HUES48 (cell line): Measurements from ENCODE around the gene S100A16.
A peak's percentile ranks its signal among the peaks of the same experiment; 100 is the strongest.

Source experiments
- H3K27ac ChIP-seq: one replicate; pipeline ENCODE4 v1.7.0; 2013; ENCODE audit warnings: low read depth, low read length, inconsistent platforms
- H3K27me3 ChIP-seq: 2 replicates; pipeline ENCODE4 v1.6.1; 2013; ENCODE audit warnings: mild to moderate bottlenecking, low read length; ENCODE audit not compliant: control insufficient read depth, insufficient read depth
- H3K36me3 ChIP-seq: 2 replicates; pipeline ENCODE4 v1.6.1; 2013; ENCODE audit warnings: low read length; ENCODE audit not compliant: control insufficient read depth, insufficient read depth
- H3K4me1 ChIP-seq: 2 replicates; pipeline ENCODE4 v1.6.1; 2013; ENCODE audit warnings: mild to moderate bottlenecking, low read length; ENCODE audit not compliant: control insufficient read depth, insufficient read depth
- H3K4me3 ChIP-seq: 2 replicates; pipeline ENCODE4 v1.5.1; 2013; ENCODE audit warnings: mild to moderate bottlenecking, low read depth, low read length
- H3K9ac ChIP-seq: 2 replicates; pipeline ENCODE4 v1.6.1; 2013; ENCODE audit warnings: mild to moderate bottlenecking, low read depth, low read length, moderate library complexity
- H3K9me3 ChIP-seq: 2 replicates; pipeline ENCODE4 v1.6.1; 2013; ENCODE audit warnings: low read length; ENCODE audit not compliant: control insufficient read depth, insufficient read depth

Gene S100A16

DNA sequence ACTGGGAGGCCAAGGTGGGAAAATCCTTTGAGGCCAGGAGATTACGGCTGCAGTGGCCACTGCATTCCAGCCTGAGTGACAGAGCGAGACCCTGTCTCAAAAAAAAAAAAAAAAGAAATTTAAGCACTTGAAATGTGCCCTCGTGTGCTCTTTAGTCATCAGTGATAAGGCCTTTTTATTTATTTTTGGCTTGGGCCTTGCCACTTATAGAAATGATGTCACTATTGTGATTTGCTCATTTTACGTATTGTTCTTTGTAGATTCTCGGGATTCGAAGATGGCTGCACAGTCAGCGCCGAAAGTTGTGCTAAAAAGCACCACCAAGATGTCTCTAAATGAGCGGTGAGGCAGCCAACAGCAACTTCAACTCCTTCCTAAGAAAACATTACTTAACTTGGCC is 23.4 kb upstream of the S100A16 start:
- peaks cover 61% of the 10 kb centered on the region for H3K36me3 ChIP-seq
- no peaks in the 10 kb centered on the region for H3K27me3 ChIP-seq
- peaks cover 5% of the 10 kb centered on the region; the same call in 1 of the 2 replicates for H3K4me1 ChIP-seq
- H3K4me3 ChIP-seq: no peak overlapping the region
- no peaks in the 10 kb centered on the region for H3K9me3 ChIP-seq
- H3K9ac ChIP-seq: no peak overlapping the region
- H3K27ac ChIP-seq: no peak overlapping the region

- H3K9me3 ChIP-seq: no peaks in the 10 kb centered on the region
- H3K36me3 ChIP-seq: peaks cover 56% of the 10 kb centered on the region
- no peaks in the 10 kb centered on the region for H3K27me3 ChIP-seq
- H3K4me1 ChIP-seq: peaks cover 5% of the 10 kb centered on the region; the same call in 1 of the 2 replicates
- H3K4me3 ChIP-seq: no peak overlapping the region
- no peak overlapping the region for H3K27ac ChIP-seq
- no peak overlapping the region for H3K9ac ChIP-seq
Observed at GRCh38 chr1:153635872-153636271, 22.9 kb upstream of the S100A16 start.

DNA sequence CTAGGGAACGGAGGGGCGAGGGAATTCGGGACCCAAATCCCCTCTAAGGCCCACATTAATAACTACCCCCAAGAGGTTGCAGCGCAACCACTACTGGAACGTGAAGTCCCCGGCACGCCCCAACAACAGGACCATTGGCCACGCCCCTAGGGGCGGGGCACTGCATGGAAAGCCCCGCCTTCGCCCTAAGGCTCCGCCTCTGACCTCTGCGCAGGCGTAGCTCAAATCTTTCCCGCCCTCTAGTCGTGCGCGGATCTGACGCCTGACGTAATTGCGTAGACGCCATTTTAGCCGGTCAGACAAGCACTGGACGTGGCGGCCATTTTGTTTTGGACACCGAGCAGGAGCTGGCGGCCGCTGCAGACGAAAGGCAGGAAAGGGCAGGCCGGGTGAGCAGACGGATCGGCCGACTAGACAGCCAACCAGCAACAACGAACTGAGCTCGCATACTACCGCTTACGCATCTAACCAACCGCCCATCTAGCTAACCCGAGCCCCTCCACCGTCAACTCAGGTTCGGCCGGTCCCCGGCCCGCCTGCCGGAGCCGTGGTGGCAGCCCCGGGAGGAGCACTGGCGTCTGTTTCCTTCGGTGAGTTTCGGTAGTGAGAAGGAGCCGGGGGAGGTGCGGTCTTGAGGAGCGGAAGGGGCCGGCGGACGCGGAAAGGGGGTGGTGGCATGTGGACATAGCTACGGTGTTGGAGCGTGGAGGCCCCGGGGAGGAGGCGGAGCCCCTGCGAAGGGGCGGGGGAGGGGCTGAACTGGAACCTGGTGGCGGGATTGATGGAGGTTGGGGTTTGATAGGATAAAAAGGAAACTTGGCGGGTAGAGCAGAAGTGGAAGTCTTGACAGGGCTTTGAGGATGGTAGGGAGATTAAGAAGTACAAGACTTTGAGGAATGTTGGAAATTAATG is 21.1 kb upstream of the S100A16 start, which contains the start of gene CHTOP:
CHTOP (plus strand) TSS at position 313 of the 912 bp plus-strand sequence. CDS start 2,523 bp downstream, outside the sequence.
- H3K27me3 ChIP-seq: no peaks in the 10 kb centered on the region
- peaks cover 5% of the 10 kb centered on the region; the same call in 1 of the 2 replicates for H3K4me1 ChIP-seq
- peaks cover 38% of the 10 kb centered on the region for H3K36me3 ChIP-seq
- peak within 1 kb of the TSS; percentile 100 for H3K27ac ChIP-seq
- H3K9ac ChIP-seq: peak within 1 kb of the TSS; percentile 100
- peak within 1 kb of the TSS; percentile 100 for H3K4me3 ChIP-seq
- no peaks in the 10 kb centered on the region for H3K9me3 ChIP-seq

DNA sequence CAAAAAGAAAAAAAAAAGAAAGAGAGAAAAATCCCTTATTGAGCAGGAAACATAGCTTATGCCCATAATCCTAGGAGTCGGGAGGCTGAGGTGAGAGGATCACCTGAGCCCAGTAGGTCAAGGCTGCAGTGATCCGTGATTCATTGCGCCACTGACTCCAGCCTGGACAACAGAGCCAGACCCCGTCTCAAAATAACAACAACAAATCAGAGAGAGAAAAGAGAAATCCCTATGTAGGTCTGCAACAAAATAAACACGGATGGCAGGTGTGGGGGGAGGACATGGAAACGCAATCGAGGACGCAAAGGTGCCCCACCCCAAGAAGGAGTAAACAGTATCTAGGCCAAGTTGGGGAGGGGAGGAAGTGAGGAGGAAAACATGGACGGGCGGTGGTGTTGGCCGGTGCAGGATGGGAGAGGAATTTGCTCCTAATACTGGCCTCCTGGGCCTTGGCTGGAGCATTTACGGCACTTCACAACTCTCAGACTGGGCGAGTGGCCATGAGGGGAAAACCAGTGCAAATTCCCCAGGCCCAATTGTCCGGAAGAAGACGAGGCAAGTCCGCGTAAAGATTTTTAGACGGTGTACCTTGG is 20.3 kb upstream of the S100A16 start:
- Histone ChIP-seq H3K9ac (no peak overlapping the region), H3K4me1 (peaks cover 7% of the 10 kb centered on the region; the same call in 1 of the 2 replicates), H3K27ac (peak overlapping the region; percentile 24), H3K36me3 (peaks cover 30% of the 10 kb centered on the region), H3K4me3 (peak overlapping the region; percentile 100), H3K9me3 (no peaks in the 10 kb centered on the region), H3K27me3 (no peaks in the 10 kb centered on the region)

DNA sequence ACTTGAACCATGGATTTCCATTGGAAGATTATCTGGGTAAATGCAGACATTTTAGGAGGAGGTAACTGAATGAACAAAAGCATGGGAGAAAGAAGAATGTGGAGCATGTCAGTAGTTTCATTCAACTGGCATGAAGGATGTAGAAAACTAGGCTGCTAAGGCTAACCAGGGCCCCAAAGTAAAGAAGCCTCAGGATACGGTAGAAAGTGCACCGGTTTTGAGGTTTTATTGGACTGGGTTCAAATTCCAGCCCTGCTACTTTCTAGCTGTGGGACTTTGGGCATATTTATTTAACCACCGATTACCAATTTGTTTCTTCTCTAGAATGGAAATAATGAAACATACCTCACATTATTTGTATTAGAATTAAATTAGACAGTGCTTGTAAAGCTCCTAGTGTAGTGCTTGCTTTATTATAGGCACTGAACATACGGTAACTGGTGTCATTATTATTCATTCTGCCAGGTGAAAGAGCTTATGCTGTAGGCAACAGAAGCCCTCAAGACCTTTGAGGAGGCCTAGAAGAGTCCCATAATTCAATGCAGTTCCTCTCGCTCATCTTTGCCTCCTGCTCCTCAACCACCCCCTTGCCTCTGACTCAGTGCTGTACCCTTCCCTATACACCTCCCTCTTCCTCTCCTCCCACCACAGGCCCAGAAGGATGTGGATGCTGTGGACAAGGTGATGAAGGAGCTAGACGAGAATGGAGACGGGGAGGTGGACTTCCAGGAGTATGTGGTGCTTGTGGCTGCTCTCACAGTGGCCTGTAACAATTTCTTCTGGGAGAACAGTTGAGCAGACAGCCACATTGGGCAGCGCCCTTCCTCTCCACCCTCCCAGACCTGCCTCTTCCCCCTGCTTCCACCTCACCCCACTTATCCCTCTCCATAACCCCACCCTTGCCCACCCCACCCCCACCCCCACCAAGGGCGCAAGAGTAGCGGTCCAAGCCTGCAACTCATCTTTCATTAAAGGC is 18.4 kb upstream of the S100A16 start:
- H3K27ac ChIP-seq: no peak overlapping the region
- H3K9me3 ChIP-seq: no peaks in the 10 kb centered on the region
- no peak overlapping the region for H3K4me3 ChIP-seq
- no peak overlapping the region for H3K9ac ChIP-seq
- H3K36me3 ChIP-seq: peaks cover 11% of the 10 kb centered on the region
- H3K27me3 ChIP-seq: no peaks in the 10 kb centered on the region
- peaks cover 18% of the 10 kb centered on the region for H3K4me1 ChIP-seq

GRCh38 chr1:153630384-153630783 is 17.4 kb upstream of the S100A16 start:
- H3K27me3 ChIP-seq: no peaks in the 10 kb centered on the region
- H3K27ac ChIP-seq: no peak overlapping the region
- H3K4me1 ChIP-seq: peaks cover 20% of the 10 kb centered on the region
- H3K9ac ChIP-seq: no peak overlapping the region
- H3K4me3 ChIP-seq: no peak overlapping the region
- H3K9me3 ChIP-seq: no peaks in the 10 kb centered on the region
- H3K36me3 ChIP-seq: peaks cover 1% of the 10 kb centered on the region; the same call in 1 of the 2 replicates

DNA sequence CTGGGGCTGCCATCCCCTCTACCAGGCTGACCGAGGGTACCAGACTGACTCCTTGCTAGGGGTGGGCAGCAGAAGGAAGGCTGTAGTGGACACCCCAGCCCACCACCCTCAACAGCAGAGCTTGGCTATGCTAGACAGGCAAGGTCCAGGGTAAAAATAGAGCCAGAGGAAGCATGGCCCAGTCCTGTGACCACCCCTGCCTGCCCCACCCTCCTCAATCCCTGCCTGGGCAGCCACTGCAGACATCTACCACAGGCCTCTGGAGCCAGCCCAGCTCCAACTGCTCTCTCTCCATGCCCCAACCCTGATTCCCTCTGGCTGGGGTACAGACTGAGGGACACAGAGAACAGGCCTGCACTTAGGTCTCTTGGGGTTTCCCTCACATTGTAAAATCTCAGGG is 17.0 kb upstream of the S100A16 start:
- Histone ChIP-seq H3K4me3 (no peak overlapping the region), H3K4me1 (peaks cover 20% of the 10 kb centered on the region), H3K27ac (no peak overlapping the region), H3K27me3 (no peaks in the 10 kb centered on the region), H3K9me3 (no peaks in the 10 kb centered on the region), H3K9ac (no peak overlapping the region), H3K36me3 (no peaks in the 10 kb centered on the region)

DNA sequence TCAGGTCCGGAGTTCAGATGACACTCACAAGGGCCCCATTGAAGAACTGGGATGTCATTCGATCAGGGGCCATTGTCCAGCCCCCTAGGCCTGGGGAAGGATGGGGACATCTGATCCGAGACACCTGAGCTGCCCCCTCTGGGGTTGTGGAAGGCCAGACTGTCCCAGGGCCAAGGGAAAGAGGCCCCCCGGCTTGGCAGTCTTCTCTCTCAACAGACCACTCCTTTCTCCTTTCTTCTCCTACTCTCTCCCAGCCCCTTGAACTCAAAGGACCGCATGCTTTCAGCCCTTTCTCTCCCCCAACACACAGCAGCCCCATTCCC is 16.4 kb upstream of the S100A16 start:
- no peaks in the 10 kb centered on the region for H3K27me3 ChIP-seq
- no peaks in the 10 kb centered on the region for H3K9me3 ChIP-seq
- no peak overlapping the region for H3K4me3 ChIP-seq
- no peak overlapping the region for H3K9ac ChIP-seq
- H3K4me1 ChIP-seq: peaks cover 20% of the 10 kb centered on the region
- no peaks in the 10 kb centered on the region for H3K36me3 ChIP-seq
- H3K27ac ChIP-seq: no peak overlapping the region

GRCh38 chr1:153628638-153629342 is 15.9 kb upstream of the S100A16 start:
- peaks cover 4% of the 10 kb centered on the region; the same call in 1 of the 2 replicates for H3K36me3 ChIP-seq
- no peak overlapping the region for H3K9ac ChIP-seq
- H3K9me3 ChIP-seq: no peaks in the 10 kb centered on the region
- no peaks in the 10 kb centered on the region for H3K27me3 ChIP-seq
- peaks cover 22% of the 10 kb centered on the region for H3K4me1 ChIP-seq
- no peak overlapping the region for H3K27ac ChIP-seq
- no peak overlapping the region for H3K4me3 ChIP-seq
